Liver (tissue), 9 donors: Measurements from ENCODE around the gene AOAH. TPM values are rescaled to one million over a fixed set of nuclear protein-coding genes. Genes with fewer than 3 reads are reported as not detected.

Experiments
- DNase-seq: peaks from one replicate; pipeline ENCODE4 v3.0.0-alpha.2; 2017; ENCODE audit warnings: low spot score
- H3K27ac ChIP-seq, 2 donors: one replicate each; pipeline ENCODE4 v1.7.0; 2013; ENCODE audit warnings: inconsistent platforms in 2 of 2, low read length in 2 of 2, control low read depth in 1 of 2, low read depth in 1 of 2, mild to moderate bottlenecking in 1 of 2
- H3K27me3 ChIP-seq, 4 donors: one replicate each; pipeline versions ENCODE4 v1.6.1 to v1.7.0; 2013; ENCODE audit warnings: low read length in 3 of 4, inconsistent platforms in 1 of 4, mild to moderate bottlenecking in 1 of 4, moderate library complexity in 1 of 4; ENCODE audit not compliant: control insufficient read depth in 4 of 4, insufficient read depth in 4 of 4
- H3K36me3 ChIP-seq, 4 donors: one replicate each; pipeline versions ENCODE4 v1.6.1 to v1.7.0; 2013; ENCODE audit warnings: low read length in 3 of 4, mild to moderate bottlenecking in 3 of 4, low read depth in 1 of 4, moderate library complexity in 1 of 4; ENCODE audit not compliant: control insufficient read depth in 4 of 4, insufficient read depth in 3 of 4
- H3K4me1 ChIP-seq, 4 donors: one replicate each; pipeline versions ENCODE4 v1.6.1 to v1.7.0; 2013; ENCODE audit warnings: low read length in 3 of 4, mild to moderate bottlenecking in 3 of 4, moderate library complexity in 1 of 4; ENCODE audit not compliant: control insufficient read depth in 4 of 4, insufficient read depth in 4 of 4
- H3K4me3 ChIP-seq, 3 donors: one replicate each; pipeline versions ENCODE4 v1.6.1 to v1.7.0; 2013; ENCODE audit warnings: low read length in 3 of 3, control low read depth in 1 of 3, low read depth in 1 of 3, mild to moderate bottlenecking in 1 of 3
- H3K9ac ChIP-seq, 2 donors: one replicate each; pipeline ENCODE4 v1.7.0; 2013; ENCODE audit warnings: low read length in 2 of 2, mild to moderate bottlenecking in 2 of 2, moderate library complexity in 2 of 2, control low read depth in 1 of 2, low read depth in 1 of 2
- H3K9me3 ChIP-seq, 4 donors: one replicate each; pipeline versions ENCODE4 v1.6.1 to v1.7.0; 2013; ENCODE audit warnings: low read length in 3 of 4; ENCODE audit not compliant: control insufficient read depth in 4 of 4
- CTCF ChIP-seq: fragments of 150-350 bp; IDR thresholded peaks from 2 replicates; pipeline ENCODE4 v1.5.1; 2017; ENCODE audit warnings: improper control_type of control experiment, low read depth, low read length; ENCODE audit not compliant: missing input control
- EGR1 ChIP-seq, 2 donors: IDR thresholded peaks; 2 replicates each; pipeline ENCODE4 v1.6.1; 2016 to 2018; ENCODE audit warnings: antibody characterized with exemption in 2 of 2, low read depth in 2 of 2
- FOXA1 ChIP-seq: IDR thresholded peaks from 2 replicates; pipeline ENCODE4 v1.6.1; 2016; ENCODE audit warnings: antibody characterized with exemption
- FOXA2 ChIP-seq: IDR thresholded peaks from 2 replicates; pipeline ENCODE4 v1.6.1; 2016; ENCODE audit warnings: antibody characterized with exemption
- HNF4G ChIP-seq: IDR thresholded peaks from 2 replicates; pipeline ENCODE4 v1.6.1; 2016; ENCODE audit warnings: antibody characterized with exemption
- NR2F2 ChIP-seq: IDR thresholded peaks from 2 replicates; pipeline ENCODE4 v1.6.1; 2016; ENCODE audit warnings: antibody characterized with exemption
- REST ChIP-seq: IDR thresholded peaks from 2 replicates; pipeline ENCODE4 v1.6.1; 2016; ENCODE audit warnings: antibody characterized with exemption, mild to moderate bottlenecking
- SP1 ChIP-seq: IDR thresholded peaks from 2 replicates; pipeline ENCODE4 v1.6.1; 2018; ENCODE audit warnings: antibody characterized with exemption, mild to moderate bottlenecking
- TAF1 ChIP-seq: conservative IDR thresholded peaks from 2 replicates; pipeline ENCODE4 v1.6.1; 2016; ENCODE audit warnings: antibody characterized with exemption, mild to moderate bottlenecking
- YY1 ChIP-seq: IDR thresholded peaks from 2 replicates; pipeline ENCODE4 v1.6.1; 2016; ENCODE audit warnings: antibody characterized with exemption, mild to moderate bottlenecking
- ZBTB33 ChIP-seq: IDR thresholded peaks from 2 replicates; pipeline ENCODE4 v1.6.1; 2016; ENCODE audit warnings: antibody characterized with exemption
- WGBS: extraction: QIAGEN DNeasy Blood & Tissue Kit; methylation state at CpG from one replicate; pipeline ENCODE4 v1.1.7; 2013; 5-methylcytosine and 5-hydroxymethylcytosine counted together
- polyA plus RNA-seq, 2 donors: library from polyadenylated mRNA; stranded (reverse) in 1 of 2; unstranded in 1 of 2; fragments of 200-250 nt in 1 of 2; fragments of >200 nt in 1 of 2; fragmentation: Nextera tagmentation in 1 of 2; extraction: Ambion mirVana in 1 of 2; gene quantifications; one replicate each; pipeline versions ENCODE4 v1.2.1 to v1.2.3, GENCODE V29; 2013 to 2015
- total RNA-seq, 2 donors: library from RNA; depleted of rRNA; stranded (reverse); fragments of >200 nt; gene quantifications; one replicate each; pipeline ENCODE4 v1.2.3, GENCODE V29; 2014
- donor health status: healthy.
- donor health status: healthy.
- donor health status: healthy.
- donor health status: healthy.
- donor health status: healthy.

The AOAH gene
- total and polyA plus RNA-seq, 4 donors, result 2.4 to 26.7 (median 5.8) TPM

GRCh38 chr7:36673703-36674102 lies 50.6 kb downstream of the AOAH start:
- WGBS, result 96% methylated on average over 6 of the region's 6 CpGs
- Histone ChIP-seq H3K4me1 (no peaks in the 10 kb centered on the region), H3K27me3 (no peaks in the 10 kb centered on the region), H3K9ac (no peak overlapping the region), H3K9me3 (no peaks in the 10 kb centered on the region), H3K36me3 (no peaks in the 10 kb centered on the region), H3K27ac (no peak overlapping the region), H3K4me3 (no peak overlapping the region)
- no peak for TF ChIP-seq HNF4G
- no peak for TF ChIP-seq REST
- no peak for TF ChIP-seq TAF1
- TF ChIP-seq YY1, result no peak
- no peak for TF ChIP-seq CTCF
- no peak for TF ChIP-seq NR2F2
- TF ChIP-seq SP1, result no peak
- TF ChIP-seq ZBTB33, result no peak
- no peak for DNase-seq

GRCh38 chr7:36671432-36671829 lies 52.9 kb downstream of the AOAH start:
- H3K4me3 ChIP-seq, result no peak overlapping the region
- H3K36me3 ChIP-seq, result no peaks in the 10 kb centered on the region
- no peak overlapping the region for H3K27ac ChIP-seq
- 88% methylated on average over 6 of the region's 6 CpGs for WGBS
- H3K4me1 ChIP-seq, result no peaks in the 10 kb centered on the region
- DNase-seq, result no peak
- TF ChIP-seq CTCF, result no peak
- no peak for TF ChIP-seq FOXA2
- TF ChIP-seq HNF4G, result no peak
- no peak for TF ChIP-seq EGR1 (IDR thresholded peaks at IDR 0.05; ENCODE audit: low read depth in 2 of 2)
- TF ChIP-seq FOXA1, result no peak
- H3K27me3 ChIP-seq, result no peaks in the 10 kb centered on the region
- no peaks in the 10 kb centered on the region for H3K9me3 ChIP-seq
- H3K9ac ChIP-seq, result no peak overlapping the region
